IMR-90 (cell line): ENCODE data around the gene TUBA1A. TPM values are rescaled to one million over a fixed set of nuclear protein-coding genes. Genes with fewer than 3 reads are reported as not detected.

Source experiments
- ATAC-seq: fragments of 200-7000 bp; cut with Tn5 transposase; 2 replicates; pipeline ENCODE4 v1.9.1; 2020; ENCODE audit warnings: low read depth, mild to moderate bottlenecking, moderate library complexity
- BruUV-seq: library from RNA; stranded (reverse); fragments of 400-500 nt; replicated peaks from 2 replicates; lab custom pipeline; 2021; lab: Mats Ljungman, UMichigan
- CTCF ChIA-PET: fragments of 300-600 bp; formaldehyde crosslinking; extraction: SDS; loops from one replicate; lab custom pipeline; 2021; ENCODE audit warnings: antibody characterized with exemption; lab: Yijun Ruan, JAX
- POLR2A ChIA-PET: fragments of 300-600 bp; sonication (Branson Sonifier 250); formaldehyde crosslinking; loops from one replicate; lab custom pipeline; 2022; ENCODE audit warnings: antibody characterized with exemption; ENCODE audit not compliant: unreplicated experiment; lab: Charles Lee
- DNase-seq: peaks from one replicate; pipeline ENCODE4 v3.0.0; 2013
- H2AFZ ChIP-seq: replicated peaks from 2 replicates; pipeline ENCODE3; 2013; ENCODE audit warnings: low read length, mild to moderate bottlenecking; ENCODE audit not compliant: poor library complexity
- H2AK5ac ChIP-seq: 2 replicates; pipeline ENCODE4 v1.6.1; 2013; ENCODE audit warnings: low read depth, low read length, inconsistent platforms
- H2AK9ac ChIP-seq: replicated peaks from 2 replicates; pipeline ENCODE3; 2013; ENCODE audit warnings: mild to moderate bottlenecking, low read depth, low read length, moderate library complexity; ENCODE audit not compliant: poor library complexity
- H2BK120ac ChIP-seq: 2 replicates; pipeline ENCODE4 v1.6.1; 2013; ENCODE audit warnings: low read depth, low read length, inconsistent platforms
- H2BK15ac ChIP-seq: 3 replicates; pipeline ENCODE4 v1.6.1; 2013; ENCODE audit warnings: low read depth, low read length, inconsistent platforms
- H2BK20ac ChIP-seq: 2 replicates; pipeline ENCODE4 v1.6.1; 2013; ENCODE audit warnings: low read depth, mild to moderate bottlenecking, inconsistent platforms, low read length, moderate library complexity
- H2BK5ac ChIP-seq: 2 replicates; pipeline ENCODE4 v1.6.1; 2013; ENCODE audit warnings: mild to moderate bottlenecking, low read depth, low read length, inconsistent platforms; ENCODE audit not compliant: poor library complexity, severe bottlenecking
- H3K14ac ChIP-seq: replicated peaks from 2 replicates; pipeline ENCODE4 v1.6.1; 2013; ENCODE audit warnings: low read depth, low read length, inconsistent platforms
- H3K18ac ChIP-seq: 2 replicates; pipeline ENCODE4 v1.6.1; 2013; ENCODE audit warnings: low read depth, low read length, control low read depth
- H3K23ac ChIP-seq: 2 replicates; pipeline ENCODE4 v1.6.1; 2013; ENCODE audit warnings: low read depth, low read length, inconsistent platforms
- H3K27ac ChIP-seq: 2 replicates; pipeline ENCODE4 v1.5.1; 2013; ENCODE audit warnings: mild to moderate bottlenecking, control low read depth, low read length; ENCODE audit not compliant: insufficient read depth
- H3K27me3 ChIP-seq: 2 replicates; pipeline ENCODE4 v1.6.1; 2013; ENCODE audit warnings: low read length; ENCODE audit not compliant: control insufficient read depth, insufficient read depth
- H3K36me3 ChIP-seq: 2 replicates; pipeline ENCODE4 v1.6.1; 2013; ENCODE audit warnings: low read length, mixed read lengths; ENCODE audit not compliant: control insufficient read depth, insufficient read depth
- H3K4ac ChIP-seq: 2 replicates; pipeline ENCODE4 v1.6.1; 2013; ENCODE audit warnings: low read depth, low read length, inconsistent platforms
- H3K4me1 ChIP-seq: 2 replicates; pipeline ENCODE4 v1.6.1; 2013; ENCODE audit warnings: low read length, mixed read lengths; ENCODE audit not compliant: control insufficient read depth, insufficient read depth
- H3K4me2 ChIP-seq: 2 replicates; pipeline ENCODE4 v1.6.1; 2013; ENCODE audit warnings: low read depth, mild to moderate bottlenecking, control low read depth, low read length, moderate library complexity
- H3K4me3 ChIP-seq: 2 replicates; pipeline ENCODE4 v1.5.1; 2013; ENCODE audit warnings: low read depth, mild to moderate bottlenecking, control low read depth, low read length, moderate library complexity; ENCODE audit not compliant: insufficient read depth
- H3K56ac ChIP-seq: 2 replicates; pipeline ENCODE4 v1.6.1; 2013; ENCODE audit warnings: low read length, inconsistent platforms; ENCODE audit not compliant: insufficient read depth; ENCODE audit errors: extremely low read depth
- H3K79me1 ChIP-seq, 2 experiments: 2 replicates each; pipeline ENCODE4 v1.6.1; 2013; ENCODE audit warnings: low read length in 2 of 2, inconsistent platforms in 1 of 2, low read depth in 1 of 2
- H3K9ac ChIP-seq: 2 replicates; pipeline ENCODE4 v1.6.1; 2013; ENCODE audit warnings: low read depth, low read length, control low read depth
- H3K9me1 ChIP-seq: 2 replicates; pipeline ENCODE4 v1.6.1; 2013; ENCODE audit warnings: low read length, inconsistent platforms; ENCODE audit not compliant: insufficient read depth
- H3K9me3 ChIP-seq: 2 replicates; pipeline ENCODE4 v1.6.1; 2013; ENCODE audit warnings: low read length; ENCODE audit not compliant: control insufficient read depth, insufficient read depth
- H4K20me1 ChIP-seq: 2 replicates; pipeline ENCODE4 v1.6.1; 2013; ENCODE audit warnings: low read length, inconsistent platforms; ENCODE audit not compliant: insufficient read depth
- H4K5ac ChIP-seq: 2 replicates; pipeline ENCODE4 v1.6.1; 2013; ENCODE audit warnings: mild to moderate bottlenecking, low read depth, low read length, control low read depth
- H4K8ac ChIP-seq, 2 experiments: 2 replicates each; pipeline ENCODE4 v1.6.1; 2013; ENCODE audit warnings: low read depth in 2 of 2, low read length in 2 of 2, control low read depth in 1 of 2, inconsistent platforms in 1 of 2
- H4K91ac ChIP-seq: 2 replicates; pipeline ENCODE4 v1.6.1; 2013; ENCODE audit warnings: low read depth, low read length, inconsistent platforms; ENCODE audit not compliant: insufficient read depth
- BHLHE40 ChIP-seq: fragments of 150-350 bp; IDR thresholded peaks from 2 replicates; pipeline ENCODE4 v1.6.1; 2016; ENCODE audit warnings: mild to moderate bottlenecking, low read depth, low read length
- CEBPB ChIP-seq: IDR thresholded peaks from 2 replicates; pipeline ENCODE4 v1.6.1; 2012; ENCODE audit warnings: low read depth, low read length, improper control_type of control experiment
- CHD1 ChIP-seq: IDR thresholded peaks from 2 replicates; pipeline ENCODE4 v1.6.1; 2012; ENCODE audit warnings: low read depth, low read length, improper control_type of control experiment
- CTCF ChIP-seq: conservative IDR thresholded peaks from 2 replicates; pipeline ENCODE4 v1.5.1; 2012; ENCODE audit warnings: mild to moderate bottlenecking, low read depth, low read length, improper control_type of control experiment
- ELK1 ChIP-seq: fragments of 150-350 bp; IDR thresholded peaks from 2 replicates; pipeline ENCODE4 v1.6.1; 2016; ENCODE audit warnings: low read depth, mild to moderate bottlenecking, low read length, moderate library complexity, borderline replicate concordance
- FOS ChIP-seq: fragments of 150-350 bp; IDR thresholded peaks from 2 replicates; pipeline ENCODE4 v1.6.1; 2016; ENCODE audit warnings: low read depth, low read length
- MAFK ChIP-seq: IDR thresholded peaks from 2 replicates; pipeline ENCODE4 v1.6.1; 2012; ENCODE audit warnings: low read depth, low read length, improper control_type of control experiment
- MAZ ChIP-seq: IDR thresholded peaks from 2 replicates; pipeline ENCODE4 v1.6.1; 2012; ENCODE audit warnings: low read depth, mild to moderate bottlenecking, low read length, improper control_type of control experiment, moderate library complexity, borderline replicate concordance
- MXI1 ChIP-seq: IDR thresholded peaks from 2 replicates; pipeline ENCODE4 v1.6.1; 2012; ENCODE audit warnings: low read depth, mild to moderate bottlenecking, low read length, moderate library complexity, borderline replicate concordance
- NFE2L2 ChIP-seq: fragments of 150-350 bp; IDR thresholded peaks from 2 replicates; pipeline ENCODE4 v1.6.1; 2016; ENCODE audit warnings: low read depth, mild to moderate bottlenecking, low read length
- POLR2A ChIP-seq: IDR thresholded peaks from 2 replicates; pipeline ENCODE4 v1.6.1; 2012; ENCODE audit warnings: mild to moderate bottlenecking, low read depth, low read length
- RAD21 ChIP-seq: IDR thresholded peaks from 2 replicates; pipeline ENCODE4 v1.6.1; 2012; ENCODE audit warnings: low read length, improper control_type of control experiment
- RCOR1 ChIP-seq: IDR thresholded peaks from 2 replicates; pipeline ENCODE4 v1.6.1; 2012; ENCODE audit warnings: mild to moderate bottlenecking, low read length, improper control_type of control experiment; ENCODE audit not compliant: insufficient replicate concordance
- USF2 ChIP-seq: fragments of 150-350 bp; IDR thresholded peaks from 2 replicates; pipeline ENCODE4 v1.6.1; 2017; ENCODE audit warnings: mild to moderate bottlenecking, antibody characterized with exemption, low read length, low read depth
- WGBS, 2 experiments: methylation state at CpG; one replicate each; pipeline versions ENCODE4 v1.1.5 to v1.1.7; 2013; ENCODE audit warnings: missing lambda C conversion rate in 2 of 2; ENCODE audit not compliant: insufficient read length in 1 of 2; ENCODE audit errors: extremely low coverage in 2 of 2; 5-methylcytosine and 5-hydroxymethylcytosine counted together
- dilution Hi-C: fragments of 300-500 bp; cut with HindIII; formaldehyde crosslinking; loops from one replicate; pipeline ENCODE4 v1.14.3; 2018; ENCODE audit warnings: low sequenced_read_pairs; ENCODE audit not compliant: unreplicated experiment
- in situ Hi-C: fragments of 300-500 bp; cut with MboI; formaldehyde crosslinking; loops from 3 replicates; pipeline ENCODE4 v1.14.3; 2019; ENCODE audit warnings: low sequenced_read_pairs, inconsistent platforms, mixed read lengths
- intact Hi-C: fragments of 100-400 bp; cut with micrococcal nuclease; formaldehyde crosslinking; loops from 2 replicates; pipeline ENCODE4 v1.10.0; 2022
- polyA plus RNA-seq, 3 experiments: library from polyadenylated mRNA; depleted of rRNA; stranded (reverse); fragments of >200 nt; gene quantifications; 2 replicates each; pipeline ENCODE4 v1.2.3, GENCODE V29; 2012; ENCODE audit warnings: low replicate concordance in 1 of 3
- total RNA-seq: library from RNA; depleted of rRNA; stranded (reverse); fragments of >200 nt; gene quantifications from 2 replicates; pipeline ENCODE4 v1.2.3, GENCODE V29; 2012

Gene TUBA1A
- total and polyA plus RNA-seq, 2 of the 4 experiments (the other 2 are of a cell fraction) = 2,105 to 2,832 TPM

- no TSS peak for BruUV-seq
- no peak overlapping the region for H3K4me3 ChIP-seq
- H4K8ac ChIP-seq = peak overlapping the region; percentile 58 to 93
Observed at GRCh38 chr12:49223122-49223521, 34.2 kb upstream of the TUBA1A start.

More at GRCh38 chr12:49223122-49223521, 34.2 kb upstream of the TUBA1A start:
- TF ChIP-seq FOS = no peak
- no peak for TF ChIP-seq RCOR1
- no peak for TF ChIP-seq CHD1
- no peak for TF ChIP-seq RAD21
- TF ChIP-seq CTCF = no peak
- TF ChIP-seq USF2 = no peak
- no peak for TF ChIP-seq MAZ
- no peak for TF ChIP-seq MXI1
- TF ChIP-seq MAFK = no peak
- TF ChIP-seq CEBPB = no peak
- no peak for TF ChIP-seq NFE2L2
- TF ChIP-seq ELK1 = no peak
- TF ChIP-seq POLR2A = no peak
- no peak for TF ChIP-seq BHLHE40
- Histone ChIP-seq H3K27ac (peak overlapping the region; percentile 99), H2BK20ac (peak overlapping the region; percentile 90), H2BK5ac (peak overlapping the region; percentile 99), H3K9ac (peak overlapping the region; percentile 72; the same call in 1 of the 2 replicates), H2BK120ac (peak overlapping the region; percentile 99), H3K18ac (peak overlapping the region; percentile 99), H3K4ac (peak overlapping the region; percentile 89), H2AFZ (peak overlapping the region; percentile 75), H2AK9ac (peak overlapping the region; percentile 82), H3K9me3 (no peaks in the 10 kb centered on the region), H3K14ac (peak overlapping the region; percentile 99), H3K56ac (peak overlapping the region; percentile 84), H2AK5ac (peak overlapping the region; percentile 92), H4K20me1 (no peaks in the 10 kb centered on the region), H3K79me1 (no peaks in the 10 kb centered on the region; a peak in 1 of 4 replicates), H4K5ac (peak overlapping the region; percentile 99), H3K36me3 (no peaks in the 10 kb centered on the region), H3K23ac (peak overlapping the region; percentile 67; the same call in 1 of the 2 replicates), H3K4me2 (peak overlapping the region; percentile 87), H3K9me1 (0 out of 2 replicates have a peak, but pooled peaks cover 2% of the 10 kb centered on the region), H3K27me3 (no peaks in the 10 kb centered on the region), H2BK15ac (peak overlapping the region; percentile 89; the same call in 2 of the 3 replicates), H3K4me1 (peaks cover 4% of the 10 kb centered on the region), H4K91ac (peak overlapping the region; percentile 85)
- in situ Hi-C loops (no loop called here), dilution Hi-C loops (no loop called here), intact Hi-C loops (no loop called here)
- ChIA-PET POLR2A (interaction anchor here (0.6 to 2.5 kb wide), 4 partner anchors 12 to 115 kb away, joined by 4 to 16 read pairs (median 8); partner anchors contain the start of genes TUBA1A and TUBA1B), CTCF (interaction anchor here (0.5 to 2.2 kb wide), 5 partner anchors 10 to 156 kb away, joined by 3 to 15 read pairs (median 4); no protein-coding TSS in a partner anchor)
- ATAC-seq (no peak), DNase-seq (no peak)
- WGBS, 2 experiments = no CpG with 5 or more reads among the region's 1 CpG
